ENCODE results near the gene LCNL1.

DNA sequence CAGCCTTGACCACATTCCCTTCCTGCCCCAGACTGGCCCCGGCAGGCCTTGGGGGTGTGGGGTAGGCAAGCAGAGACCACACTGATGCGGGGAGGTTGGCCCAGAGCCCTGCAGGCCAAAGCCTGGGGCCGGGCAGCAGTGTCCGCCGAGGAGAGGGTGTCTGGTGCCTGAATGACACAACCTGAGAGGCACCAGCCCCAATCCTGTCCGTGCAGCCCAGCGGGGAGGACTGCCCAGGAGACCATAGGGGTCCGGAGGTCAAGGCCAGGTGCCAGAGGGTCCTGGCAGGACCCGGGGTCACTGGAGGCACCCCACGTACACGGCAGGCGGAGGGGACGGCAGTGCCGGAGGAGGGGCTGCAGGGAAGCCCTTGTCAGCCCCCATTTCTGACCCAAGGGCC is 11.0 kb upstream of the LCNL1 start:
- TF ChIP-seq EZH2 (IDR thresholded peaks at IDR 0.05): no peak
- TF ChIP-seq, protein P1, sequence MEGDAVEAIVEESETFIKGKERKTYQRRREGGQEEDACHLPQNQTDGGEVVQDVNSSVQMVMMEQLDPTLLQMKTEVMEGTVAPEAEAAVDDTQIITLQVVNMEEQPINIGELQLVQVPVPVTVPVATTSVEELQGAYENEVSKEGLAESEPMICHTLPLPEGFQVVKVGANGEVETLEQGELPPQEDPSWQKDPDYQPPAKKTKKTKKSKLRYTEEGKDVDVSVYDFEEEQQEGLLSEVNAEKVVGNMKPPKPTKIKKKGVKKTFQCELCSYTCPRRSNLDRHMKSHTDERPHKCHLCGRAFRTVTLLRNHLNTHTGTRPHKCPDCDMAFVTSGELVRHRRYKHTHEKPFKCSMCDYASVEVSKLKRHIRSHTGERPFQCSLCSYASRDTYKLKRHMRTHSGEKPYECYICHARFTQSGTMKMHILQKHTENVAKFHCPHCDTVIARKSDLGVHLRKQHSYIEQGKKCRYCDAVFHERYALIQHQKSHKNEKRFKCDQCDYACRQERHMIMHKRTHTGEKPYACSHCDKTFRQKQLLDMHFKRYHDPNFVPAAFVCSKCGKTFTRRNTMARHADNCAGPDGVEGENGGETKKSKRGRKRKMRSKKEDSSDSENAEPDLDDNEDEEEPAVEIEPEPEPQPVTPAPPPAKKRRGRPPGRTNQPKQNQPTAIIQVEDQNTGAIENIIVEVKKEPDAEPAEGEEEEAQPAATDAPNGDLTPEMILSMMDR (IDR thresholded peaks at IDR 0.05): no peak
- no peak for TF ChIP-seq EZH2phosphoT487 (IDR thresholded peaks at IDR 0.05)
